SW 1271 (cell line): ENCODE results near the gene TBC1D21.
"Not testable (repeated sequence)": the region's sequence is repeated elsewhere in the genome, so short reads cannot be mapped to it uniquely, and the experiment has no call there.

ENCODE experiments used
- DNase-seq, 2 experiments: peaks; one replicate each; lab custom pipeline; 2025; lab: John Stamatoyannopoulos, UW

Gene TBC1D21

GRCh38 chr15:73930371-73930770 is 57.0 kb downstream of the TBC1D21 start:
- no peak for DNase-seq

GRCh38 chr15:73930790-73931281 is 57.5 kb downstream of the TBC1D21 start:
- DNase-seq, result no peak

GRCh38 chr15:73931441-73931840 is 58.1 kb downstream of the TBC1D21 start:
- DNase-seq, result no peak

GRCh38 chr15:73932381-73933191 is 59.2 kb downstream of the TBC1D21 start:
- no peak for DNase-seq

GRCh38 chr15:73934281-73934680 is 60.9 kb downstream of the TBC1D21 start:
- no peak for DNase-seq

GRCh38 chr15:73935547-73935946 is 62.2 kb downstream of the TBC1D21 start:
- no peak for DNase-seq

GRCh38 chr15:73936181-73936580 is 62.8 kb downstream of the TBC1D21 start:
- no peak for DNase-seq

GRCh38 chr15:73936588-73937290 is 63.4 kb downstream of the TBC1D21 start:
- no peak for DNase-seq

- no peak for DNase-seq
Measured at GRCh38 chr15:73937296-73937695, 63.9 kb downstream of the TBC1D21 start.

GRCh38 chr15:73937726-73938125 is 64.4 kb downstream of the TBC1D21 start:
- DNase-seq, result no peak

- not testable (repeated sequence) for DNase-seq
Measured at GRCh38 chr15:73938516-73938915, 65.2 kb downstream of the TBC1D21 start.
